Activated CD8-positive, alpha-beta T cell treated with anti-CD3 and anti-CD28 coated beads, Interleukin-2, amount 10 ng/mL, durations not matched to agents 7 days and 5 days (primary cell): ENCODE results near the gene FAM20B. TPM values are rescaled to one million over a fixed set of nuclear protein-coding genes. Genes with fewer than 3 reads are reported as not detected.
A peak's percentile ranks its signal among the peaks of the same experiment; 100 is the strongest.

Experiments used
- ATAC-seq: fragments of 150-1000 bp; cut with Tn5 transposase; one replicate; pipeline ENCODE4 v1.10.0; 2021; ENCODE audit warnings: moderate library complexity
- CTCF ChIA-PET: fragments of 350-600 bp; sonication (Branson Sonifier 250); formaldehyde crosslinking; loops from one replicate; lab custom pipeline; 2021; ENCODE audit warnings: antibody characterized with exemption; lab: Charles Lee
- POLR2A ChIA-PET: fragments of 350-600 bp; sonication (Branson Sonifier 250); formaldehyde crosslinking; loops from one replicate; lab custom pipeline; 2021; ENCODE audit warnings: antibody characterized with exemption; lab: Charles Lee
- DNase-seq: peaks from one replicate; pipeline ENCODE4 v3.0.0-alpha.2; 2020
- H3K27ac Mint-ChIP-seq: one replicate; pipeline ENCODE4 v1.8.0; 2021; ENCODE audit warnings: mild to moderate bottlenecking, mixed read lengths
- H3K27me3 Mint-ChIP-seq: one replicate; pipeline ENCODE4 v1.8.0; 2021; ENCODE audit warnings: low read depth, mixed read lengths
- H3K36me3 Mint-ChIP-seq: one replicate; pipeline ENCODE4 v1.8.0; 2021; ENCODE audit warnings: low read depth, mixed read lengths
- H3K4me1 Mint-ChIP-seq: one replicate; pipeline ENCODE4 v1.8.0; 2021; ENCODE audit warnings: low read depth, mixed read lengths
- H3K4me3 Mint-ChIP-seq: one replicate; pipeline ENCODE4 v1.8.0; 2021; ENCODE audit warnings: mild to moderate bottlenecking, mixed read lengths
- H3K9me3 Mint-ChIP-seq: one replicate; pipeline ENCODE4 v1.8.0; 2022; ENCODE audit warnings: mixed read lengths; ENCODE audit not compliant: insufficient read depth
- total RNA-seq, 2 experiments: library from RNA; stranded (reverse); gene quantifications; one replicate each; pipeline ENCODE4 v1.2.3, GENCODE V29; 2021

The FAM20B gene
- total RNA-seq, 2 experiments from 2014 or later, result 28.6 to 29.4 TPM

GRCh38 chr1:179025975-179026812 lies 500 bp downstream of the FAM20B start:
- ChIA-PET POLR2A (interaction anchor here (0.6 to 0.8 kb wide), 2 partner anchors 11 to 28 kb away, joined by 3 to 5 read pairs; no protein-coding TSS in a partner anchor), CTCF (interaction anchor here (1.6 kb wide), 1 partner anchor 23 kb away, joined by 6 read pairs; no protein-coding TSS in a partner anchor)
- peaks cover 38% of the 10 kb centered on the region for H3K4me1 Mint-ChIP-seq
- H3K27me3 Mint-ChIP-seq, result peaks cover 9% of the 10 kb centered on the region
- H3K36me3 Mint-ChIP-seq, result no peaks in the 10 kb centered on the region
- peak overlapping the region; percentile 82 for H3K27ac Mint-ChIP-seq
- peak overlapping the region; percentile 82 for H3K4me3 Mint-ChIP-seq
- peak; percentile 73 for DNase-seq
- peak; percentile 87 for ATAC-seq
- H3K9me3 Mint-ChIP-seq, result no peaks in the 10 kb centered on the region

GRCh38 chr1:179026813-179027669 lies 1.3 kb downstream of the FAM20B start:
- H3K27me3 Mint-ChIP-seq, result peaks cover 6% of the 10 kb centered on the region

GRCh38 chr1:179029321-179029759 lies 3.6 kb downstream of the FAM20B start:
- CTCF ChIA-PET, result interaction anchor here (0.8 to 1.7 kb wide), 5 partner anchors 10 to 52 kb away, joined by 3 to 8 read pairs (median 3); no protein-coding TSS in a partner anchor
- Mint-ChIP-seq H3K4me1 (peaks cover 57% of the 10 kb centered on the region), H3K4me3 (no peak overlapping the region), H3K36me3 (no peaks in the 10 kb centered on the region), H3K27ac (no peak overlapping the region), H3K27me3 (no peaks in the 10 kb centered on the region), H3K9me3 (no peaks in the 10 kb centered on the region)
- POLR2A ChIA-PET, result interaction anchor here (1.1 kb wide), 1 partner anchor 13 kb away, joined by 3 read pairs; no protein-coding TSS in a partner anchor
- ATAC-seq (no peak), DNase-seq (no peak)

More at GRCh38 chr1:179026813-179027669, 1.3 kb downstream of the FAM20B start:
- peak overlapping the region; percentile 82 for H3K27ac Mint-ChIP-seq
- no peak for ATAC-seq
- POLR2A ChIA-PET, result interaction anchor here (0.6 to 0.8 kb wide), 2 partner anchors 11 to 28 kb away, joined by 3 to 5 read pairs; no protein-coding TSS in a partner anchor
- CTCF ChIA-PET, result interaction anchor here (1.6 kb wide), 1 partner anchor 24 kb away, joined by 6 read pairs; no protein-coding TSS in a partner anchor
- H3K4me1 Mint-ChIP-seq, result peaks cover 47% of the 10 kb centered on the region
- peak overlapping the region; percentile 82 for H3K4me3 Mint-ChIP-seq
- no peaks in the 10 kb centered on the region for H3K9me3 Mint-ChIP-seq
- DNase-seq, result no peak
- H3K36me3 Mint-ChIP-seq, result no peaks in the 10 kb centered on the region

GRCh38 chr1:179030130-179030529 lies 4.4 kb downstream of the FAM20B start:
- no peak overlapping the region for H3K27ac Mint-ChIP-seq
- no peak overlapping the region for H3K4me3 Mint-ChIP-seq
- H3K36me3 Mint-ChIP-seq, result no peaks in the 10 kb centered on the region
- ChIA-PET CTCF (interaction anchor here (1.3 to 1.7 kb wide), 2 partner anchors 9 to 27 kb away, joined by 3 to 8 read pairs; no protein-coding TSS in a partner anchor), POLR2A (no interaction called here)
- DNase-seq, result no peak
- peaks cover 58% of the 10 kb centered on the region for H3K4me1 Mint-ChIP-seq
- no peaks in the 10 kb centered on the region for H3K9me3 Mint-ChIP-seq
- H3K27me3 Mint-ChIP-seq, result no peaks in the 10 kb centered on the region
- no peak for ATAC-seq

- Mint-ChIP-seq H3K4me3 (no peak overlapping the region), H3K27me3 (no peaks in the 10 kb centered on the region), H3K9me3 (no peaks in the 10 kb centered on the region), H3K4me1 (peaks cover 62% of the 10 kb centered on the region), H3K36me3 (no peaks in the 10 kb centered on the region), H3K27ac (no peak overlapping the region)
- ChIA-PET POLR2A (no interaction called here), CTCF (interaction anchor here (0.8 kb wide), 1 partner anchor 256 kb away, joined by 3 read pairs; no protein-coding TSS in a partner anchor)
- no peak for ATAC-seq
- DNase-seq, result no peak
Measured at GRCh38 chr1:179030683-179031082, 5.0 kb downstream of the FAM20B start.

- H3K27ac Mint-ChIP-seq, result no peak overlapping the region
Measured at GRCh38 chr1:179031284-179031683, 5.6 kb downstream of the FAM20B start.

DNA sequence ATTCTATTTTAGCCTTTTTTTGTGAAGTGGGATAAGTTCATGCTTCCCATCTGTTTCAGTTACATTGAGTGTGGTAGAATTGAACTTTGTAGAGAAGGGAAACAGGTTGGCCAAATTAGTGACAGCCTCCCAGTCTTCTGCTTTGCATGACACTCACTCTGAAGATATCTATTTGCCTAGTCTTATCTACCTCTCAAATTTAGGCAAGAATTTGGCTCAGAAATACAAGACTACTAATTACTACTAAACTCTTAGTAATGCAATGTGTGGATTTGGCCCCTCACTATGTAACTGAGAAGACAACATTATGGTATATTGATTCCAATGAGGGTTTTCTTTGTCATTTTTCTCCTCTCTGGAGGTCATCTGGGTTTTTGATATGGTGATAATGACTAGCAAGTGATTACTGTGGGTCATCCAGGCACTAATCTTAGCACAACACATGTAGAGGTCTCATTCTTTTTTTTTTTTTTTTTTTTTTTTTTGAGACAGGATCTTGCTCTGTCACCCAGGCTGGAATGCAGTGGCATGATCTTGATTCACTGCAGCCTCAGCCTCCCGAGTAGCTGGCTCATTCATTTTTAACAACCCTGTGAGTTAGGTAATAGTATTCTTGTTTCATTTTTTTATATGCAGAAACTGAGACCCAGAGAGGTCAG lies 6.3 kb downstream of the FAM20B start:
- ChIA-PET POLR2A (no interaction called here), CTCF (no interaction called here)
- Mint-ChIP-seq H3K27ac (no peak overlapping the region), H3K4me3 (no peak overlapping the region), H3K9me3 (no peaks in the 10 kb centered on the region), H3K27me3 (no peaks in the 10 kb centered on the region), H3K4me1 (peaks cover 70% of the 10 kb centered on the region), H3K36me3 (no peaks in the 10 kb centered on the region)
- DNase-seq, result no peak
- no peak for ATAC-seq

More at GRCh38 chr1:179031284-179031683, 5.6 kb downstream of the FAM20B start:
- DNase-seq, result no peak
- ChIA-PET POLR2A (no interaction called here), CTCF (interaction anchor here (0.8 kb wide), 1 partner anchor 257 kb away, joined by 3 read pairs; no protein-coding TSS in a partner anchor)
- H3K36me3 Mint-ChIP-seq, result no peaks in the 10 kb centered on the region
- no peak for ATAC-seq
- no peaks in the 10 kb centered on the region for H3K27me3 Mint-ChIP-seq
- no peaks in the 10 kb centered on the region for H3K9me3 Mint-ChIP-seq
- peaks cover 67% of the 10 kb centered on the region for H3K4me1 Mint-ChIP-seq
- H3K4me3 Mint-ChIP-seq, result no peak overlapping the region

GRCh38 chr1:179034720-179035119 lies 9.0 kb downstream of the FAM20B start:
- ATAC-seq (peak; percentile 68), DNase-seq (no peak)
- Mint-ChIP-seq H3K27me3 (no peaks in the 10 kb centered on the region), H3K9me3 (no peaks in the 10 kb centered on the region), H3K36me3 (no peaks in the 10 kb centered on the region), H3K27ac (peak overlapping the region; percentile 72), H3K4me3 (peak overlapping the region; percentile 40), H3K4me1 (peaks cover 78% of the 10 kb centered on the region)
- CTCF ChIA-PET, result interaction anchor here (1.0 to 1.2 kb wide), 2 partner anchors 32 to 46 kb away, joined by 4 read pairs; partner anchors contain the start of gene TOR3A
- POLR2A ChIA-PET, result no interaction called here

GRCh38 chr1:179036844-179037465 lies 11.3 kb downstream of the FAM20B start:
- Mint-ChIP-seq H3K27ac (peak overlapping the region; percentile 76), H3K4me3 (peak overlapping the region; percentile 36), H3K9me3 (no peaks in the 10 kb centered on the region), H3K27me3 (no peaks in the 10 kb centered on the region), H3K36me3 (peaks cover 4% of the 10 kb centered on the region), H3K4me1 (peaks cover 60% of the 10 kb centered on the region)
- POLR2A ChIA-PET, result interaction anchor here (1.5 kb wide), 1 partner anchor 10 kb away, joined by 3 read pairs; no protein-coding TSS in a partner anchor
- peak; percentile 76 for ATAC-seq
- CTCF ChIA-PET, result interaction anchor here (2.6 kb wide), 1 partner anchor 11 kb away, joined by 8 read pairs; no protein-coding TSS in a partner anchor
- DNase-seq, result peak; percentile 62

DNA sequence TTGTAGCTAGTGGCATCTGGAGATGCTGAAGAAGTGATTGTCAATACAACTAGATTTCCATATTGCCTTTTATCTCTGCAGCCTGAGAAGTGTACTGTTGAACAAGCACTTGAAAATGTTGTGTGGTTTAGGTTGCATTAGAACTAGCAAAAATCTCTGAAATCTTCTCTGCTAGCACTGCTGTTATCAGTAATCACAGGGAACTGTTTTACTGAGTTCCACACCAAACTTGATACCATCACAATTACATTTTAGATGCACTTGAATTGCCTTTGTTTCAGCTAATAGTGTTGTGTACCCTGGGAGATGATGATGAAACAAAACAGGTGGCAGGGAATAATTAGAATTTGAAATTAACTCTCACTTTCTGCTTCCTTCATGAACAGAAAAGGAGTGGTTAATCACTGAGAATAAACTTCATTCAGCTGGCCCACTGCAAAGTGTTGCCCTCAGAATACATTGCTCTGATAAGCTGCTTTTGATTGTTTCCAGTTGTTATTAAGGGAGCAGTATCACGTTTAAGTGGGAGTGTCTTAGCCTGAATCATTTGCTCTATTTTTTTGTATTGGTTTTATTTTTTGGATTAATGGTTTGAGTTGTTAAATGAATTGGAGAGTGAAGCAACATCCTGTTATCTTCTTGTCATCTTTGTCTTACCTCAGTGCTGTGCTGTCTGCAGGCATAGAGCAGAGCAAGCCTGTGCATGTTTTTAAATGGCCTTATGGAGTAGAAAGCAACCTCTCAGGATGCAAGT lies 13.0 kb downstream of the FAM20B start:
- DNase-seq (no peak), ATAC-seq (no peak)
- Mint-ChIP-seq H3K9me3 (no peaks in the 10 kb centered on the region), H3K36me3 (peaks cover 7% of the 10 kb centered on the region), H3K27ac (peak overlapping the region; percentile 81), H3K4me1 (peaks cover 54% of the 10 kb centered on the region), H3K4me3 (no peak overlapping the region), H3K27me3 (no peaks in the 10 kb centered on the region)
- POLR2A ChIA-PET, result no interaction called here
- CTCF ChIA-PET, result interaction anchor here (1.1 to 2.6 kb wide), 8 partner anchors 9 to 776 kb away, joined by 3 to 8 read pairs (median 3); partner anchors contain the start of gene SOAT1
